IPS-15b (cell line): ENCODE data around the gene HYAL4.

Source experiments
- H3K27me3 ChIP-seq: one replicate; pipeline ENCODE4 v1.6.1; 2013; ENCODE audit warnings: low read length; ENCODE audit not compliant: control insufficient read depth, insufficient read depth
- H3K36me3 ChIP-seq: one replicate; pipeline ENCODE4 v1.6.1; 2013; ENCODE audit warnings: low read length; ENCODE audit not compliant: control insufficient read depth, insufficient read depth
- H3K4me1 ChIP-seq: one replicate; pipeline ENCODE4 v1.6.1; 2013; ENCODE audit warnings: mild to moderate bottlenecking, low read length; ENCODE audit not compliant: control insufficient read depth, insufficient read depth
- H3K4me3 ChIP-seq: one replicate; pipeline ENCODE4 v1.5.1; 2013; ENCODE audit warnings: low read depth, low read length
- H3K9ac ChIP-seq: one replicate; pipeline ENCODE4 v1.6.1; 2013; ENCODE audit warnings: low read depth, mild to moderate bottlenecking, low read length
- H3K9me3 ChIP-seq: one replicate; pipeline ENCODE4 v1.6.1; 2013; ENCODE audit warnings: mild to moderate bottlenecking, low read length; ENCODE audit not compliant: control insufficient read depth, insufficient read depth

Gene HYAL4

DNA sequence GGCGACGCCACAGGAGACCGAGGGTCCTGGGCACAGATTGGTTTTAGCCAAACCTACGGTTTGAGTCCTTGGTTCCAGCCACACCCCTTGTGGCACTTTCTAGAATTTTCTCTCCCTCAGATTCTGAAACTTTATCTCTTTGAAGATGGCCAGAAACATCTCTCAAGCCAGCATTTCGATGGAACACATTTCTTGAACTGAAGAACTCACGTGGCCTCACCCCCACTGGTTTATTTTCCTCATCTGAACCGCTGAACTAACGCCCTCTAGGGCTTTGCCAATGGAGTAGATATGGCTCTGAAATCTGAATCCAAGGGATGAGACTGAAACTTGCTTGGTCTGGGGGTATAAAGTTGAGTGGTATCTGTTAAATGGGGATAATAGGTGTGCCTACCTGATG is 73.3 kb downstream of the HYAL4 start:
- no peaks in the 10 kb centered on the region for H3K9me3 ChIP-seq
- H3K36me3 ChIP-seq: no peaks in the 10 kb centered on the region
- H3K4me1 ChIP-seq: no peaks in the 10 kb centered on the region
- no peaks in the 10 kb centered on the region for H3K27me3 ChIP-seq
- no peak overlapping the region for H3K4me3 ChIP-seq
- no peak overlapping the region for H3K9ac ChIP-seq

DNA sequence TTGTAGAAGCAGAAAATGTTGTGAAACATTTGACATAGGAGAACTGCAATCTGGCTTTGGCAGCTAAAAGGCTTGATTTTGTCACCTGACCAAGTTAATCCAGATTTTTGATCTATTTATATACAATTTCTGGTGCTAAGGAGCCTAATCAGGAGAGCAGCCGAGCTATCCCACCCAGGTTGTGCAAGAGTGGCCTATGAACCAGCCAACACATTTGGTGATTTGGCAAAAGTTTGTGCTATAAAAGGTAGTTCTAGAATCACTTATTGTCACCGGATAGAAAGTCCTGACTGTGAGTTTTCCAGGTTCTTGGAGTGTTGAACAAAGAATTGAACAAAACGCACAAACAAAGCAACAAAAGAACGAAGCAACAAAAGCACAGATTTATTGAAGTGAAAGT is 78.6 kb downstream of the HYAL4 start:
- Histone ChIP-seq H3K27me3 (no peaks in the 10 kb centered on the region), H3K4me1 (peaks cover 1% of the 10 kb centered on the region), H3K36me3 (no peaks in the 10 kb centered on the region), H3K9ac (no peak overlapping the region), H3K9me3 (no peaks in the 10 kb centered on the region), H3K4me3 (no peak overlapping the region)

- Histone ChIP-seq H3K27me3 (no peaks in the 10 kb centered on the region), H3K36me3 (no peaks in the 10 kb centered on the region), H3K9me3 (no peaks in the 10 kb centered on the region), H3K9ac (no peak within 1 kb of the TSS), H3K4me3 (no peak within 1 kb of the TSS), H3K4me1 (peaks cover 11% of the 10 kb centered on the region)
These were observed 80.0 kb downstream of the HYAL4 start, which contains the start of gene SPAM1 for GRCh38 chr7:123924941-123925340. TSS of gene SPAM1 (plus strand) at chr7:123925241. CDS start at chr7:123953571, 28,330 bp downstream.
